ENCODE data around the gene PLEKHG5.
"Not testable (repeated sequence)": the region's sequence is repeated elsewhere in the genome, so short reads cannot be mapped to it uniquely, and the experiment has no call there.

The PLEKHG5 gene

DNA sequence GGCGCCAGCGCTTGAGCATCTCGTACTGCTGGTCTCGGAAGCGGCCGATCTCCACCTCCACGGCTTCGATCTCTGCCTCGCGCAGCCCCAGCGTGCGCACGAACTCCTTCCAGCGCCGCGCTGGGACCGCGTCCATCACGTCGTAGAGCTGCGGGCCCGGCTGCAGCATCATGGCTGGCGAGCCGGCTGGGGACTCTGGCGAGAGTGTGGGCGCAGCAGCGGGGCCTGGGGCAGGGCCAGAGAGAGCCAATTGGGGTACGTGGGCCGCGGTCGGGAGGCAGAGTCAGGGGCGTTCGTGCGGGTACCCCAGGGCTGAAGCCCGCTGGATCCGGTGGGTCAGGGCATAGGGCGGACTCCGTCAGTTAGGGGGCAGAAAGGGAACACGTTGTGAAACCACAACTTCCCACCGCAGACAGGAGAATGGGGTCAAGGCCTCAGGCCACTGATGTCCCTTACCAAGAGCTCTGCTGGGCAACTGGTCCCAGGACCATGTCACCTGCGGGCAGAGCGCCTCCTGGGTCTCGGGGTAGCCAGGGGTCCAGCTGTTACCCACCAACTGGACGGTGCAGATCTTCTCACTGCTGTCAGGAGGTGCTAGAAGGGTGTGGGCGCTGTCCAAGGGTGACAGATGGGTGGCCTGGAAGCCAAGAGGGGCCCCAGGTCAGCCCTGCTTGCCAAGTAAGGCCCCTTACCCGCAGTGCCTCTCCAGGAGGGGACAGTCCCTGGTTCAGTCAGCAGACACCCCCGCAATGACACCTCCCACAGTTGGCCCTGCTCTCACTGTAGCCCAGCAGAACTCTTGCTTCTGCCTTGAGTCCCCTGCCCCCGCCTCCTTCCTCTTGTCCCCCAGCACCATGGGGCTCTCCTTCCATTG is 29.7 kb downstream of the PLEKHG5 start:
- DNase-seq: no peak

DNA sequence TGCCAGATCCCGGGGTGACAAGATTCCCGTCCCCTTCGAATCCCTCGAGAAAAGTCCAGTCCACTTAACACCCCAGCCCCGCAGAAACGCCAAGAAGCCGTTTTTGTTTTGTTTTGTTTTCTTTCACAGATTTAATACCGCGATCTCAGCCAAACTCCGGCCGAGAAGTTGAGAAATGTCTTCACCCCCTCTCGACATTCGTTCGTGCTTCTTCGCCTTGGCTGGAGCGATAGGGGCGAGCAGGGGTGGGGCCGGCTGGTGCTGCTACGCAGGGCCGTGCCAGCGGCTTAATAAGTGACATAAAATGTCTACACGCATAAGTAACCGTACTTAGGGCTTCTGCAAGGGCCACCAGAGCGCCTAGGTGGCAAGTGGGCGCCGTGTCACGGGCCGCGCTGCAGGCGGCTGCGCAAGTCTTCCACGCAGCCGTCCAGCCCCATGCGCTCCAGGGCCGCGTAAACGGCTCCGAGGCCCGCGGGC is 30.4 kb downstream of the PLEKHG5 start:
- no peak for DNase-seq

DNA sequence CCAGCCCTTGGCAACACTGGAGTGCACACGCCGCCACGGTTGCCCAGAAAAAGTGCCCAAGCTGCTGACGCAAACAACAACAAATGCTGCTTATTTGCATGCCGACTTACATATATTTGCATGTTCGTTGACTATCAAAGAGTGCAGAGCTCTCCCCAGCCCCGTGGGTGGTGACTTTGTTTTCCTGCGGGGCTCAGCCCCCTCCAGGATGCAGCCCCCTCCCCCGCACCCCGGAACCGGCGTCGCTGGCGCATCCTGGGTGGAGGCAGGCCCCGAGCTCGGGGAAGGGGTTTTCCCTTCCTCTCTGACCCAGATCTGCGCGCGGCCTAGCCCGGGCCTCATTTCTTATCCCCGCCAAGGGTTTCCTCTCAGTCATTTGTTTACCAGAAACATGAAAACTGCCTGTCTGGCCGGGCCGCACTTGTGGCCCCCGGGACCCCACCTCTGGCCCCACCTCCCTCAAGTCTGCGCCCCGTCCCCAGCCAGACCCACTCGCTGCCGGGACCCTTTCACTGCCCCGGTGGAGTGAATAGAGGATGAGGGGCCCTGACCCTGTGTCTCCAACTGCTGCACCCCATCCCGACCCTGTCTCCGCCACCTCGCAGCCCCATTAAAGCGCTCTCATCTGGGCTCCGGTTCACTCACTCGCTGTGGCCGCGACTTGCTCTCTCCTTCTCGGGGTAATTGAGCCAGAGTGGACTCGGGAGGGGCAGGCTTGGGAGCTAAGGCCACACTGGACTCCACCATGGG is 31.0 kb downstream of the PLEKHG5 start:
- DNase-seq: no peak

DNA sequence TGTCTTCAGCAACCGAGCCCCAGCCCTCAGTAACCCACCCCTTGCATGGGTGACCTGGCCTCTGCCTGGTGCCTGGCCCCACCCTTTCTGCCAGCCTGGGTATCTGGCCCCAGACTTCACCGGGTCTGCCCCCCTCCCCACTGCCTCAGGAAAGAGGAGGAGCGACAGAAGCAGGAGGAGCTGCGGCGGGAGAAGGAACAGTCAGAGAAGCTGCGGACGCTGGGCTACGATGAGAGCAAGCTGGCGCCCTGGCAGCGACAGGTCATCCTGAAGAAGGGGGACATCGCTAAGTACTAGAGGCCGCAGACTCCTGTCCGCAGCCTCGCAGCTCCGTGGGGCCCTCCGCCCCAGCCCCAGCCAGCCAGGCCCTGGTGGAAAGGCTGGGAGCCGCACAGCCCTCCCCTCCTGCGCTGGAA is 31.6 kb downstream of the PLEKHG5 start:
- no peak for DNase-seq

DNA sequence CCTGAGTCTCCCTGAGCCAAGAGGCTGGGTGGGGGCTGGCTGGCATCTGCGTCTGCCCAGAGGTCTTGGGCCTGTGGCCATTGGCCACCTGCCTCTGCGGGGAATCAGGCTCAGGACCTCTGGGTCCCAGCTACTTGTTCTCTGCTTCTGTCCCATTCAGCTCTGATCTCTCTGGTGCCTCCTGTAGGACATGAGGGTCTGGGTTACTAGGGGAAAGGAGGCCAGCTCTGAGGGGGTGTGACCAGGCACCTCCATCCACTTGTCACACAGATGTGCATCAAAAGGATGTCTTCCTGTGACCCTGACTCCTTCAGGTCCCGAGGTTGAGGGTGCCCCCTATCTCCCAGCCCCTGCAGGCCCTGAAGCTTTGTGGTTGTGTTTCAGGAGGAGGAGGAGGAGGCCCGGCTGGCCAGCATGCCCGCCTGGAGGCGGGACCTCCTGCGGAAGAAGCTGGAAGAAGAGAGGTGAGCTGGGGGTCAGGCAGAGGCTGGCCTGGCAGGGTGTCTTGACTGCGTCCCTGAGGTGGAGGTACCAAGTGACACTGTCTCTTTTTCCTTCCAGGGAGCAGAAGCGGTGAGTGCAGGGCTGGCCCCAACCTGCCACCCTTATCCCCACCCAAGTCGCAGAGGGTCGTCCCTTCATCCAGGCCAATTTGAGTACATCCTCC is 34.5 kb downstream of the PLEKHG5 start:
- DNase-seq: no peak

DNA sequence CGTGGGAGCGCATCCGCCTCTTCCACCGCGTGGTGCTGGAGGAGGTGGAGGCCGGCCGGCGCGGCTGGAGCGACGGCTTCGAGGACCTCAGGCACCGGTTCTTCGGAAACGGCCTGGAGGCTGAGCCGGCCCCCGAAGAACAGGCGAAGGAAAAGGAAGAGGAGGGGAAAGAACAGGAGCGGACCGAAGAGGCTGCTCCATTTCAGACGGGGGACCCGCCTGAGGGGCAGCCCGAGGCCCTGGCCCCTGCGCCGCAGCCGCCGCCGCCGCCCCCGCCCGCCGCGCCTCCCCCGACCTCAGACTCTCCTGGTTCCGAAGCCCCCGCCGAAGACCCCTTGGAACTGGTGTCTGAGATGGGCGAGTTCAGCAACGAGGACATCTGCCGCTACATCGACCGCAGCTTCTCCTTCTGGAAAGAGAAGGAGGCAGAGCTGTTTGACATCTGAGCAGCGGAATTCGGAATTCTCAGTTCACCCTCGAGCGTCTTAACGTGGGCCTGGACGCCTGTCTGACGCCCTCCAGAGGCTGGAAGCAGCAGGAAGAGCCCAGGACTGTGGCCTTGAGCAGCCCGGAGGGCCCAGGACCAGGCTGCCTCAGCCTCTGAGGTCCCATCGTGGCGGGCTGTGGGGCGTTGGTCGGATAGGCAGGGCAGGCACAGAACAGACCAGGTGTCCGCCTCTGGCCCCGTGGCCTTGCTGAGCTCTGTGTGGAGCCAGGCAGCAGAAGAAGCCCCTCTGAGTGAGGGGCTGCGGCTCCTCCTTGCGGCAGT is 35.5 kb downstream of the PLEKHG5 start:
- DNase-seq: not testable (repeated sequence)

DNA sequence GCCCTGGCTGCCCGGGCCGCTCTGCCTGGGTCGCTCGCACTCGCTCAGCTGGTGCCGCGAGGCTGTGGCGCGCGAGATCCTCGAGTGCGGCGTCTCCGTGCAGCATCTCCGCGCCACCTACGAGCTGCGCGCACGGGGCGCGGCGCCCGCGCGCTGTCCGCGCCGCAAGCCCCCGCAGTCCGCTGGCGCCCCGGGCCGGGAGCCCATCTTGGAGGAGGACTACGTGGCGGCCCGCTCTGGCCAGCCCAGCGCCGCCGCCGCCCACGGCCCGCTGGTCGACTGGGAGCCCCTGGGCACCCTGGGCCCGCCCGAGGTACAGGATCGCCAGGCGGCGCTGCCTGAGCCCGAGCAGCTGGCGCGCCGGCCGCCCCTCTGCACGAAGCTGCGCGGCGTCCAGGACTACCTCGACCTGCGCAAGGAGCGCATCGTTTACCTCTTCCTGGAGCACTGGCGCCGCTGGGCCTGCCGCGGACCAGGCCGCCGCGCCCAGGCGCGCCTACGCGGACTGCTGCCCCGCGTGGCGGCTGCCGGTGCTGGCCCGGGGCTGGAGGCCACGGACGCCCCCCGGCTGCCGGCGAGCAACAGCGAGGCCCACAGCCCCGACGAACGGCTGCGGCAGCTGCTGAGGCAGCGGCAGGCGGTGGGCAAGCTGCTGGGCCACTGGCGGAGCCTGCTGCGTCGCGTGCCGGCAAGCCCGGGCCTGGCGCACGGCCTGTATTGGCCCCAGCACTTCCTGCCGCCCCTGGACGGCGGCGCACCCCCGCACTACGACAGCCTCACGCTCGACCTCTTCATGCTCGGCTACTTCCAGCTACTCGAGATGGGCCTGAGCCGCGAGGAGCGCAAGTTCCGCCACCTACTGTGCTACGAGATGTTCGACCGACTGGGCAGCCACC is 36.4 kb downstream of the PLEKHG5 start:
- DNase-seq: no peak

DNA sequence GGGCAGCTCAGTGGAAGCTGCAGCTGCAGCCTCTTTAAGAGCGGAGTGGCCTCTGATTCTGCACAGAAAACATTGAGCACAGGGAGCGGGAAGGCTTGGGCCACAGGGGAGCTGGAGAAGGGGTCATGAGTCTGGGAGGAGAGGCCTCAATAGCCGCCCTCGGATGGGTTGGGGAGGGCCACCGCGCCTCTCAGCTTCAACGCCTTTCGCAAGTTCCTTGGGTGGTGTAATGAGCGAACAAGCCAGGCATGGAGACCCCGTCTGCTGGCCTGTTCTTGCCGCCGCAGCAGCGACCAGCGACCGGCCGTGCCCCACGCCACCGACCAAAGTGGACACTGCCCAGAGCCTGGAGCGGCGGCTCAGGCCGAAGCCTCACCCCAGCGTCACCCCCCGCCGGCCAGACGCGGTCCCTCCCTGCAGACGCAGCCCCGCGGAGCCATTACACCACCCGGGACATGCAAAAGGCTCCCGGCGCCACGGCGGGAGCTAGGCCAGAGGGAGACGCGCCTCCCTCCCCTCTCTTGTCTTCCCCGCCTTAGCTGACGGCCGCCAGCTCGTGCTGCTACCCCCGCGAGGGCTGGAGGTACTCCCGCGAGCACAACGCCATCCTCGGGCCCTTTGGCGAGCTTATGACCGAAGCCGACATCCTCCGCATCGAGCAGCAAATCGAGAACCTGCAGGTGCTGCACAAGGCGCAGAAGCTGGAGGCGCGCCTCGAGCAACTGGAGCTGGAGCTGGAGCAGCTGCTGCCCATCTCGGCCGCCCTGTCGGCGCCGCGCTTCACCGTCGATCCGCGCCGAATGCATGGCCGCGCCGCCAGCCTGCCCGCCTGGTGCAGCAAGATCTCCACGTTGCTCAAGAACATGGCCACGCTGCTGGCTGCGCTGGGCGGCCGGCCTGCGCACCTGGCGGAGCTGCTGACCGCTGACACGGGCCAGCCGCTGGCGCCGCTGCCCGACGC is 37.3 kb downstream of the PLEKHG5 start:
- not testable (repeated sequence) for DNase-seq

DNA sequence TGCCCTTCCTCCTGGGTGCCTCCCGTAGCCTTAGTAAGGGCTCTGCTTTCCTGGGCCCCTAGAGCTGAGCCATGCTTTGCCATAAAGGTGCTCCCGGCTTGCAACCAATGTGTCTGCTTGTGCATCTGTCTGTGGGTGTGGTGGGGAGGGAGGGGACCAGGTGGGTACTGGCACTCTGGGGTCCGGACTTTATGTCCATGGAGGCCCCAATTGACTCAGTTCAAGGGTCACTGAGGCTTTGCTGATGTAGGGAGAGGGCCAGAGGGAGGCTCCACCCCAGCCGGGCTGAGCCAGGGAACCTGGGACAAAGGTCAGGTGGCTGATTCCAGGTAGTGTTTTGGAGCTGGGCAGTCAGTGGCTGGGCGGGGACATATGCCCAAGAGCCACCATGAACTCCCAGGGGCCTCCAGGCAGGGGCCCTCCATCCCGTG is 40.5 kb downstream of the PLEKHG5 start:
- DNase-seq: no peak

DNA sequence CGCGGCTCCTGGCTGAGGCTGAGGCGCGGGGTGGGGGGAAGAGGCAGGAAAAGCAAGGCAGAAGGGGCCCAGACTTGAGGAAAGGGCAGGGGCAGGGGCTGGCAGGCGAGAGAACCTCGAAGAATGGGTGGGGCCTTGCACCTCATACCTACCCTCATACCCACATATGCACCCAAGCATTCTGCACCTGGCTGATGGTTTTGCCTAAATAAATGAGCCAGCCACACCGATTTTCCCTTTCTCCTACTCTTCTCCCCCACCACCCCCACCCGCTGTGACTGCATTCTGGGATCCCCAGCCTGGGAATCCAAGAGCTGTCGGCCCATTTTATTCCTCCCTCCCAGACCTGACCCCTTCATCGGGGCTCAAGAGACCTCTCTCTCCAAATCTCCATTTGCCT is 41.0 kb downstream of the PLEKHG5 start:
- not testable (repeated sequence) for DNase-seq

DNA sequence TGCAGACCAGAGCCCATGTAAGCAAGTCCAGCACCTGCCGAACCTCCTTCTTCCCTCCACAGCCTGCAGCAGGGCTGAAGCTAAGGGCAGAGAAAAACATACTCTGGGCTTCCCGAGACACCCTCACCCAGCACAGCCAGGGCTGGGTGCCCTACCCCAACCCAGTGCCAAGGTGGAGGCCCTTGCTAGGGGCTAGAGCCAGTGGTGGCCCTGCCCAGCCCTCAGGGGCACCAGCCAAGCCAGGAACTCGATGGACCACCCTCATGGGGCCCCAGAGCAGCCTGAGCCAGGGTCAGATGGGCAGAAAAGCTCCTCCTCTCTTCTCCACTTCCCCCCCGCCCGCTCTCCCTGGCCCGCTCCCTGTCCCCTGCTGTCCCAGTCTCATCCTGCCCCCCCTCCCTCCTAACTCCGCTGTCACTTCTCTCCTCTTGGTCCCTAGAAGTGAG is 41.4 kb downstream of the PLEKHG5 start:
- no peak for DNase-seq

DNA sequence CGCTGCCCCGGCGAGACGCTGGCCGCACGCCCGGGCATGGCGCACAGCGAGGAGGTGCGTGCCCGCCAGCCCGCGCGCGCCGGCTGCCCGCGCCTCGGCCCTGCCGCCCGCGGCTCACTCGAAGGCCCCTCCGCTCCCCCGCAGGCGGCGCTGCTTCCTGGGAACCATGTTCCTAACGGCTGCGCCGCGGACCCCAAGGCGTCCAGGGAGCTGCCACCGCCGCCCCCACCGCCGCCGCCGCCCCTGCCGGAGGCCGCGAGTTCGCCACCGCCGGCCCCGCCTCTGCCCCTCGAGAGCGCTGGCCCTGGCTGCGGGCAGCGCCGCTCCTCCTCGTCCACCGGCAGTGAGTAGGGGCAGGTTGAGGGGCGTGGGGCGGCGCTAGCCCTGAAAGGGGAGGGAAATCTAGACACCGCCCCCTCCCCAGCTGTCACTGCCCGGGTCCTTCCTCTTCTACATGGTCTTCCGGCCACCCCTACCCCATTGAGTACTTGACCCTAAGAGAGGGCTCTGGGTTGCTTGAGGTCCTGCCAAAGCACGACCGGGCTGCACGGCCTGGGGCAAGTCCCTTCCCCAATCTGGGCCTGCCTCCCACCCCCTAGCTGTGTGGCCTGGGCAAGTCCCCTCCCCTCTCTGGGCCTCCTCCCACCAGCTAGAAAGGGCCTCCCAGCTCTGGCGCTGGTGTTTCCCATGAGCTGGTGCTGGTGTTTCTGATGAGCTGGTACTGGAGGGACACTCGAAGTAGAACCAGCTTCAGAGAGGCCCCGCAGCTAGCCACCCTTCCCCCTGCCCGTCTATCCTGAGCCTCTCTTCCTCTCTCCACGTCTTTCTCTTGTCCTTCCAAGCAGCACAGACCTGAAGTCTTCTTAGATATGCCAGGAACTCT is 42.5 kb downstream of the PLEKHG5 start:
- no peak for DNase-seq

DNA sequence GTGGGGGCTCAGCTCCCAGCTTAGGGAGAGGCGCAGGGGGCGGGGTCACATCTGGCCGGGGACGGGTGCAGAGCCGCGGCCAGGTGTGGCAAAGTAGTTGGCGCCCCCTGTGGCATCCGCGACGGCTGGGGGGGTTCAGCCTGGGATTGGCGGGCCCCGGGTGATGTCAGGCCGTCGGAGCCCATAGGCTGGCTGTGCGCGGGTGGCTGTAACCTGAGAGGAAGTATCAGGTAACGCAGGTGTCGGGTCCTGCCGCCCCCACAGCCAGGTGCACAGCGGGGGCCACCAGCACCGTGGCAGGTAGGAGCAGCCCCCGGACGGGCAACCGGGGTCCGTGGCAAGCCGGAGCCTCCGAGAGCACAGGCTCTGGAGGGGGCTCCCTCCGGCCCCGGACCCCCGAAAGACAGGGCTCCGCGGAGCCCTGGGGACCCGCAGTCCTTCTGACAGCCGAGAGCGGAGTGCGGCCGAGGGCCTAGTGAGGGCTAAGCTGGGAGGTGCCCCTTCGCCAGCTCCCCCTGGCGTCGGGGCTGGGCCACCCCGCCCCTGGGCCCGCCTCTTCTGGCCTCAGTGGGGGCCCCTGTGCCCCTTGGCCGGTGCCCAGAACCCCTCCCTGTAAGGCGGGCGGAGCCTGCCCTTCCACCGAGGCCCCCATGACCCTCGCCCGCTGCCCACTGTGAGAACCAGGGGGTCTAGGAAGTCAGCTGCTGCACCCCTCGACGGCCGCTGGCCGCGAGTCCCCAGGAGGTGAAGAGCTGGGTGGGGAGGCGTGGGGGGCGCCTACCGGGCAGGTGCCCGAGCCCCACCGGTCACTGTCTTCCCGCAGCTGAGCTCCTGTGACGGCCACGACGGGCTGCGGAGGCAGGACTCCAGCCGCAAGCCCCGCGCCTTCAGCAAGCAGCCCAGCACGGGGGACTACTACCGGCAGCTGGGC is 43.4 kb downstream of the PLEKHG5 start:
- DNase-seq: no peak

DNA sequence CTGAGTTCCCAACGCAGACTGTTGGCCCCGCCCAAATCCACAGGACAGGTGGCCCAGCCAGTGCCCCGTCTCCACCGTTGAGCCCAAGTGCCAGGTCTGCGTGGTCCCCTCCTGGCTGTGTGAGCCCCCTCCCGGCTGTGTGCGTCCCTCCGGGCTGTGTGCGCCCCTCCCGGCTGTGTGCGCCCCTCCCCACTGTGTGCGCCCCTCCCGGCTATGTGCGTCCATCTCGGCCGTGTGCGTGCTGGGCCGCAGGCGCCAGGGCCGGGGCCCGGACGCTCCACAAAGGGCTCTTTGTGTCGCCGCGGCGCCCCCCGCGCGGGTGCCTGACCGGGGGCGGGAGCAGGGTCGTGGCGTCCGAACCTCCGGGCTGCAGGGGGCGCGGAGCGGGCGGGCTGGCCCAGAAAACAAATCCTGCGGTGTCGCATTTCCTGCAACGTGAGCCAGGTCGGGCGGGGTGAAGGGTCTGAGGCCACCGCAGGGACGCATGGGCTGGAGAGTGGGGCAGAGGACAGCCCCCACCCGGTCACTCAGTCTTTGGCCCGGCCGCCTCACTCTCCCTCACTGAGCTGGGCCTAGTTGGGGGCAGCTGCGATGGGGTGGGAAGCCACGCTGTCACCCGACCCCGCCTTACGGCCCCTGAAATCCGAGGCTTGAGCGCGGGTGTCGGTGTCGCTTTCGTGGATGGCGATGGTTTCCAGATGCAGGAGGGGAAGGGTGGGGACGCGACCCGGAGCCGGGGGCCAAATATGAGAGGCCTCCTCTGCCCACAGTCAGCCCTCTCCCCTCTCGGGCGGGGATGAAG is 44.2 kb downstream of the PLEKHG5 start:
- no peak for DNase-seq

DNA sequence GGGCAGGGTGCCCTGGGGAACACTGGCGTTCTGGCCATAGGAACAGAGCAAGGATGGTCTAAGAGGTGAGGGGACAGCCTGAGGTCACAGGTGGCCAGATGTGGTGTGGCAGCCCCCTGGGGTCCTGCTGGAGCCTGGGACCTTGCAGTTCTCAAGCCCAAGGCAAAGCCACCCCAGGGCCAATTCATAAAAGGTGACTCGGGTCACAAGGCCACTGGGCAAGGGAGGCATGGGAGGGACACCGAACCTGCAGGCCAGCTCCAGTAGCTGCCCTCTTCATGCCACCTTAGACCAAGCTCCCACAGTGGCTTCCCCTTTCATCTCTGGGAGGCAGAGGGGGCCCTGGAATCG is 44.8 kb downstream of the PLEKHG5 start:
- DNase-seq: no peak

DNA sequence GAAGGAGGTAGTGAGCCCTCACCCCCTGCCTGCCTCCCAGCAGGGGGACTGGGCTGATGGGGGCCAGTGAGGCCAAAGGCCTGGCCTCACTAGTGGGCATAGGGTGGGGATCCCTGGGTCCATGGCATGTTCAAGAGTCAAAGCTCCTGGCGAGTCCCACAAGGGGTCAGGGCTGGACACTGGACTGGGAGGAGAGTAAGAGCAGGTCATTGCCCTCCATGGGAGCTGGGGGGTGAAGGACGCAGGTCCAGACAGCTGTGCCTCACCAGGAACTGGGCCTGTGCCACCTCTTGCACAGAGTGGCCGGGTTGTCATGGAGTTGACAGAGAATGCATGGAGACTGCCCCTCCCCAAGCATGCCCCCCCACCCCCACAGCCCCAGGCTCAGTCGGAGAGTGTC is 45.5 kb downstream of the PLEKHG5 start:
- DNase-seq: not testable (repeated sequence)

DNA sequence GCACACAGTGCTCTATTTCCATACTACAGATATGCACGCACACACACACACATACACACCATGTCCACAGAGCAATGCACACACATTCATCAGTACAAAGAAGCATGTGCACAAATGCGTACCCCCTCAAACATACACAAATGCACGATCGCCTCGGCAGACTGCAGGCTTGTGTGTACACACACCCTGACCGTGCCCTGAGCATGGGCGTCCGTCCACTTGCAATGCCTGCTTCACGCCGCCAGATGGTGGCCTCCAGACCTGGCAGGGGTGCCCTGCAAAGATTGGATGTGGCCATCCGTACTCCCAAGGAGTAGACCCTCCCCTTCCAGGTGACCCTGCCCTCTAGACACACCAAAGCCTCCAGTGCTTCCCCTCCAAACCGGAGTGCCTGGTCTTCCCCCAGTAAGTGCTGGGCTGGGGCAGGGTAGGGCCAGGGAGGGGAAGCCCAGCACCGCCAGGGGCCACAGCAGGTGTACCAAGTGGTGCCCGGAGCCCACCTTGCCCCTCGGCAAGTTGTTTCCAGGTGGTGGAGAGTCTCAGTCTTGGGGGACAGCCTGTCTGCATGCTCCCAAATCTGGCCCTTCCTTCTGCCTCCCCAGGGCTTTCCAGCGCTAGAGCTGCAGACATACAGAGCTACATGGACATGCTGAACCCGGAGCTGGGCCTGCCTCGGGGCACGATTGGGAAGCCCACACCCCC is 46.3 kb downstream of the PLEKHG5 start:
- no peak for DNase-seq
